HepG2 (cell line): ENCODE results near the gene VSTM5. TPM values are rescaled to one million over a fixed set of nuclear protein-coding genes. Genes with fewer than 3 reads are reported as not detected.

Source experiments
- ATF3 ChIP-seq: sonication (generic); formaldehyde crosslinking; IDR thresholded peaks from 2 replicates; pipeline ENCODE4 v1.4.0; 2020; ENCODE audit warnings: missing genetic modification reagents
- CC2D1A ChIP-seq: sonication (generic); formaldehyde crosslinking; IDR thresholded peaks from 2 replicates; pipeline ENCODE4 v1.8.1; 2023; ENCODE audit warnings: mild to moderate bottlenecking, missing genetic modification reagents
- GFI1 ChIP-seq: sonication (generic); formaldehyde crosslinking; IDR thresholded peaks from 2 replicates; pipeline ENCODE4 v1.5.0; 2020; ENCODE audit warnings: missing genetic modification reagents, mild to moderate bottlenecking, borderline replicate concordance
- HNRNPUL1 ChIP-seq: fragments of 200-400 bp; formaldehyde crosslinking; IDR thresholded peaks from 2 replicates; pipeline ENCODE4 v1.6.1; 2017; ENCODE audit warnings: low read depth, mild to moderate bottlenecking, low read length, moderate library complexity
- KDM5A ChIP-seq: fragments of 200-600 bp; sonication (generic); IDR thresholded peaks from 2 replicates; pipeline ENCODE4 v1.7.0; 2018; ENCODE audit warnings: antibody characterized with exemption, mild to moderate bottlenecking, low read length, borderline replicate concordance
- NFIC ChIP-seq: IDR thresholded peaks from 2 replicates; pipeline ENCODE4 v1.6.1; 2012; ENCODE audit warnings: mild to moderate bottlenecking, low read length, inconsistent platforms
- PAWR ChIP-seq: sonication (generic); formaldehyde crosslinking; IDR thresholded peaks from 2 replicates; pipeline ENCODE4 v1.4.0; 2020; ENCODE audit warnings: missing genetic modification reagents, mild to moderate bottlenecking, borderline replicate concordance
- SP140L ChIP-seq: sonication (generic); formaldehyde crosslinking; IDR thresholded peaks from 2 replicates; pipeline ENCODE4 v1.4.0; 2020; ENCODE audit warnings: missing genetic modification reagents, borderline replicate concordance
- TEAD2 ChIP-seq: sonication (generic); formaldehyde crosslinking; IDR thresholded peaks from 2 replicates; pipeline ENCODE4 v1.9.0; 2021; ENCODE audit warnings: missing genetic modification reagents
- TRIM22 ChIP-seq: fragments of 450-650 bp; IDR thresholded peaks from 2 replicates; pipeline ENCODE4 v1.6.1; 2017
- YEATS4 ChIP-seq: sonication (generic); formaldehyde crosslinking; IDR thresholded peaks from 2 replicates; pipeline ENCODE4 v1.4.0; 2020; ENCODE audit warnings: missing genetic modification reagents, borderline replicate concordance
- ZBTB42 ChIP-seq: sonication (generic); formaldehyde crosslinking; IDR thresholded peaks from 2 replicates; pipeline ENCODE4 v1.5.0; 2020; ENCODE audit warnings: mild to moderate bottlenecking, missing genetic modification reagents
- ZNF121 ChIP-seq: sonication (generic); formaldehyde crosslinking; IDR thresholded peaks from 2 replicates; pipeline ENCODE4 v1.5.0; 2020; ENCODE audit warnings: mild to moderate bottlenecking, missing genetic modification reagents
- ZNF253 ChIP-seq: sonication (generic); formaldehyde crosslinking; IDR thresholded peaks from 2 replicates; pipeline ENCODE4 v1.8.0; 2022; ENCODE audit warnings: mild to moderate bottlenecking, missing genetic modification reagents, borderline replicate concordance
- ZNF329 ChIP-seq: sonication (generic); formaldehyde crosslinking; IDR thresholded peaks from 2 replicates; pipeline ENCODE4 v1.9.0; 2021; ENCODE audit warnings: low read depth, mild to moderate bottlenecking, missing genetic modification reagents
- polyA plus RNA-seq, 8 experiments: library from polyadenylated mRNA; depleted of rRNA in 3 of 8; stranded (reverse) in 7 of 8; unstranded in 1 of 8; fragments of >200 nt; fragmentation: Illumina TruSeq in 4 of 8; extraction: Trizol in 4 of 8; gene quantifications; 2 replicates each; pipeline versions ENCODE4 v1.2.1 to v1.2.3, GENCODE V29; 2011 to 2016; ENCODE audit warnings: low read depth in 4 of 8, missing spikeins in 1 of 8, mixed read lengths in 1 of 8; ENCODE audit not compliant: insufficient read depth in 1 of 8
- total RNA-seq, 5 experiments: library from RNA; depleted of rRNA; stranded (reverse); fragments of >200 nt; fragmentation: Illumina TruSeq; extraction: Trizol; gene quantifications; 2 replicates each; pipeline ENCODE4 v1.2.3, GENCODE V29; 2016; ENCODE audit warnings: low read depth in 1 of 5
- TF ChIP-seq, protein P1 (sequence below): sonication (generic); formaldehyde crosslinking; IDR thresholded peaks from 2 replicates; pipeline ENCODE4 v1.4.0; 2020; ENCODE audit warnings: mild to moderate bottlenecking, low read depth, missing genetic modification reagents
- TF ChIP-seq, protein P2 (sequence below): sonication (generic); formaldehyde crosslinking; conservative IDR thresholded peaks from 2 replicates; pipeline ENCODE4 v1.8.0; 2022; ENCODE audit warnings: mild to moderate bottlenecking, moderate library complexity, missing genetic modification reagents
- TF ChIP-seq, protein P3 (sequence below): sonication (generic); formaldehyde crosslinking; IDR thresholded peaks from 2 replicates; pipeline ENCODE4 v1.4.0; 2020; ENCODE audit warnings: missing genetic modification reagents, borderline replicate concordance

Gene VSTM5
- total and polyA plus RNA-seq, 2 of the 13 experiments (the other 11 are each of a cell fraction or from before 2014, with no cell fraction given) = not detected

DNA sequence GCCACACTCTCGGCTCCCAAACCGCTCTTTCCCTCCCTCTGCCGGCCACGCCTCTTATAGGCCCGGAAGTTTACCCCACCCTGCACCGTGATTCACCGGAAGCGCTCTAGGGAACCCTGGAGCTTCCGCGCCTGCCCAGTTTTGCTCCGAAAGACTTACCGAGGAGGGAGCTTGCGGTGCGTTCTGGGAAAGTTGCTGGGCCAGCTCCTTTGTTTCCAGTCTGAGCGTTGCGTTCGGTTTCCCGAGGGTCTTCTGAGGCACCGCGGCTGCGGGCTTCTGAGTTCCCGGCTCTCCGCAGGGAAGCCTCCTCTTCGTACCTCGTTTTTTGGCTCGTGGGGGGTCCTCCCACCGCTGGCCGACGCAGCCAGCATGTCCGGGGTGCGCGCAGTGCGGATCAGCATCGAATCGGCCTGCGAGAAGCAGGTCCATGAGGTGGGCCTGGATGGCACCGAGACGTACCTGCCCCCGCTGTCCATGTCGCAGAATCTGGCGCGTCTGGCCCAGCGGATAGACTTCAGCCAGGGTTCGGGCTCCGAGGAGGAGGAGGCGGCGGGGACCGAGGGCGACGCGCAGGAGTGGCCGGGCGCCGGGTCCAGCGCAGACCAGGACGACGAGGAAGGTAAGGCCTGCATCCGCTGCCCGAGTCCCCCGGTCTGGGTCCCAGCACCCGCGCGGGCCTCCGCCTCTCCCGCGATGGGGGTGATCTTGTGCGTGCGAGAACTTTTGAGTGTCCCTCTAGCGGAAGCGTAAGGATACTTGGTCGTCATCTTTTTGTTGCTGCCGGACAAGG is 66.1 kb downstream of the VSTM5 start, which contains the start of gene MED17 (continued):
- no peak for TF ChIP-seq TEAD2 (CRISPR knock-in tag)
- TF ChIP-seq, protein P1, sequence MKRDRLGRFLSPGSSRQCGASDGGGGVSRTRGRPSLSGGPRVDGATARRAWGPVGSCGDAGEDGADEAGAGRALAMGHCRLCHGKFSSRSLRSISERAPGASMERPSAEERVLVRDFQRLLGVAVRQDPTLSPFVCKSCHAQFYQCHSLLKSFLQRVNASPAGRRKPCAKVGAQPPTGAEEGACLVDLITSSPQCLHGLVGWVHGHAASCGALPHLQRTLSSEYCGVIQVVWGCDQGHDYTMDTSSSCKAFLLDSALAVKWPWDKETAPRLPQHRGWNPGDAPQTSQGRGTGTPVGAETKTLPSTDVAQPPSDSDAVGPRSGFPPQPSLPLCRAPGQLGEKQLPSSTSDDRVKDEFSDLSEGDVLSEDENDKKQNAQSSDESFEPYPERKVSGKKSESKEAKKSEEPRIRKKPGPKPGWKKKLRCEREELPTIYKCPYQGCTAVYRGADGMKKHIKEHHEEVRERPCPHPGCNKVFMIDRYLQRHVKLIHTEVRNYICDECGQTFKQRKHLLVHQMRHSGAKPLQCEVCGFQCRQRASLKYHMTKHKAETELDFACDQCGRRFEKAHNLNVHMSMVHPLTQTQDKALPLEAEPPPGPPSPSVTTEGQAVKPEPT = no peak; the same call in none of the 2 replicates
- TF ChIP-seq NFIC = no peak
- TF ChIP-seq PAWR (CRISPR knock-in tag) = no peak
- peak; percentile 70 for TF ChIP-seq KDM5A
- no peak for TF ChIP-seq TRIM22
- TF ChIP-seq ZNF121 (CRISPR knock-in tag) = 0 out of 2 replicates have a peak, but pooled peaks have one; percentile 14
- 0 out of 2 replicates have a peak, but pooled peaks have one; percentile 26 for TF ChIP-seq ZNF329 (CRISPR knock-in tag)
- peak; percentile 55 for TF ChIP-seq ZBTB42 (CRISPR knock-in tag)
- TF ChIP-seq ATF3 = no peak; the same call in 1 of the 2 replicates
- TF ChIP-seq HNRNPUL1 = no peak
- TF ChIP-seq GFI1 = peak; percentile 77
- peak; percentile 77; the same call in 1 of the 2 replicates for TF ChIP-seq YEATS4
- TF ChIP-seq, protein P2, sequence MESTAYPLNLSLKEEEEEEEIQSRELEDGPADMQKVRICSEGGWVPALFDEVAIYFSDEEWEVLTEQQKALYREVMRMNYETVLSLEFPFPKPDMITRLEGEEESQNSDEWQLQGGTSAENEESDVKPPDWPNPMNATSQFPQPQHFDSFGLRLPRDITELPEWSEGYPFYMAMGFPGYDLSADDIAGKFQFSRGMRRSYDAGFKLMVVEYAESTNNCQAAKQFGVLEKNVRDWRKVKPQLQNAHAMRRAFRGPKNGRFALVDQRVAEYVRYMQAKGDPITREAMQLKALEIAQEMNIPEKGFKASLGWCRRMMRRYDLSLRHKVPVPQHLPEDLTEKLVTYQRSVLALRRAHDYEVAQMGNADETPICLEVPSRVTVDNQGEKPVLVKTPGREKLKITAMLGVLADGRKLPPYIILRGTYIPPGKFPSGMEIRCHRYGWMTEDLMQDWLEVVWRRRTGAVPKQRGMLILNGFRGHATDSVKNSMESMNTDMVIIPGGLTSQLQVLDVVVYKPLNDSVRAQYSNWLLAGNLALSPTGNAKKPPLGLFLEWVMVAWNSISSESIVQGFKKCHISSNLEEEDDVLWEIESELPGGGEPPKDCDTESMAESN = peak; percentile 82
- TF ChIP-seq ZNF253 (CRISPR knock-in tag) = no peak
- TF ChIP-seq SP140L (CRISPR knock-in tag) = no peak
- no peak for TF ChIP-seq CC2D1A (CRISPR knock-in tag)
- TF ChIP-seq, protein P3, sequence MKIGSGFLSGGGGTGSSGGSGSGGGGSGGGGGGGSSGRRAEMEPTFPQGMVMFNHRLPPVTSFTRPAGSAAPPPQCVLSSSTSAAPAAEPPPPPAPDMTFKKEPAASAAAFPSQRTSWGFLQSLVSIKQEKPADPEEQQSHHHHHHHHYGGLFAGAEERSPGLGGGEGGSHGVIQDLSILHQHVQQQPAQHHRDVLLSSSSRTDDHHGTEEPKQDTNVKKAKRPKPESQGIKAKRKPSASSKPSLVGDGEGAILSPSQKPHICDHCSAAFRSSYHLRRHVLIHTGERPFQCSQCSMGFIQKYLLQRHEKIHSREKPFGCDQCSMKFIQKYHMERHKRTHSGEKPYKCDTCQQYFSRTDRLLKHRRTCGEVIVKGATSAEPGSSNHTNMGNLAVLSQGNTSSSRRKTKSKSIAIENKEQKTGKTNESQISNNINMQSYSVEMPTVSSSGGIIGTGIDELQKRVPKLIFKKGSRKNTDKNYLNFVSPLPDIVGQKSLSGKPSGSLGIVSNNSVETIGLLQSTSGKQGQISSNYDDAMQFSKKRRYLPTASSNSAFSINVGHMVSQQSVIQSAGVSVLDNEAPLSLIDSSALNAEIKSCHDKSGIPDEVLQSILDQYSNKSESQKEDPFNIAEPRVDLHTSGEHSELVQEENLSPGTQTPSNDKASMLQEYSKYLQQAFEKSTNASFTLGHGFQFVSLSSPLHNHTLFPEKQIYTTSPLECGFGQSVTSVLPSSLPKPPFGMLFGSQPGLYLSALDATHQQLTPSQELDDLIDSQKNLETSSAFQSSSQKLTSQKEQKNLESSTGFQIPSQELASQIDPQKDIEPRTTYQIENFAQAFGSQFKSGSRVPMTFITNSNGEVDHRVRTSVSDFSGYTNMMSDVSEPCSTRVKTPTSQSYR (CRISPR knock-in tag) = no peak; the same call in 1 of the 2 replicates
